Measurements from ENCODE around the gene PSMA1.
A peak's percentile ranks its signal among the peaks of the same experiment; 100 is the strongest.

- TF ChIP-seq CTCF (IDR thresholded peaks at IDR 0.05) = peak; percentile 19 to 77 (median 60)
- no peak for TF ChIP-seq POLR2A (IDR thresholded peaks at IDR 0.05)
Observed at GRCh38 chr11:14519917-14520746, at the start of gene PSMA1.

Measured in testis (tissue), 2 donors.